ENCODE data around the gene CARS2.
A peak's percentile ranks its signal among the peaks of the same experiment; 100 is the strongest.

The CARS2 gene

GRCh38 chr13:110628477-110628793 is 77.5 kb downstream of the CARS2 start:
- FAIRE-seq (no peak), DNase-seq (ENCODE audit: insufficient read length, low spot score) (no peak)
- TF ChIP-seq TAF1 (IDR thresholded peaks at IDR 0.05; ENCODE audit: low read depth, low read length) = no peak
- no peak for TF ChIP-seq POU2F2 (IDR thresholded peaks at IDR 0.05; ENCODE audit: low read depth, low read length)
- TF ChIP-seq PAX5 (IDR thresholded peaks at IDR 0.05; ENCODE audit: insufficient read depth, low read length, severe bottlenecking) = no peak

- TF ChIP-seq POLR2A (IDR thresholded peaks at IDR 0.05; ENCODE audit: low read depth, low read length) (no peak), POLR2AphosphoS5 (IDR thresholded peaks at IDR 0.05; ENCODE audit: low read depth, low read length) (no peak), PAX5 (IDR thresholded peaks at IDR 0.05; ENCODE audit: insufficient read depth, low read length, severe bottlenecking) (no peak), POU2F2 (IDR thresholded peaks at IDR 0.05; ENCODE audit: low read depth, low read length) (no peak), TAF1 (IDR thresholded peaks at IDR 0.05; ENCODE audit: low read depth, low read length) (no peak), SPI1 (IDR thresholded peaks at IDR 0.05; ENCODE audit: low read depth, low read length) (no peak)
- FAIRE-seq = no peak
- no peak for DNase-seq (ENCODE audit: insufficient read length, low spot score)
Measured at GRCh38 chr13:110627761-110628476, 78.0 kb downstream of the CARS2 start.

GRCh38 chr13:110627351-110627750 is 78.6 kb downstream of the CARS2 start:
- FAIRE-seq (no peak), DNase-seq (ENCODE audit: insufficient read length, low spot score) (no peak)

GRCh38 chr13:110626521-110626920 is 79.4 kb downstream of the CARS2 start:
- DNase-seq (ENCODE audit: insufficient read length, low spot score) (no peak), FAIRE-seq (no peak)
- TF ChIP-seq POLR2A (IDR thresholded peaks at IDR 0.05; ENCODE audit: low read depth, low read length) (no peak), POLR2AphosphoS5 (IDR thresholded peaks at IDR 0.05; ENCODE audit: low read depth, low read length) (no peak), POU2F2 (IDR thresholded peaks at IDR 0.05; ENCODE audit: low read depth, low read length) (no peak), TAF1 (IDR thresholded peaks at IDR 0.05; ENCODE audit: low read depth, low read length) (no peak), SPI1 (IDR thresholded peaks at IDR 0.05; ENCODE audit: low read depth, low read length) (no peak), PAX5 (IDR thresholded peaks at IDR 0.05; ENCODE audit: insufficient read depth, low read length, severe bottlenecking) (no peak)

More at GRCh38 chr13:110627351-110627750, 78.6 kb downstream of the CARS2 start:
- TF ChIP-seq POU2F2 (IDR thresholded peaks at IDR 0.05; ENCODE audit: low read depth, low read length) = no peak
- no peak for TF ChIP-seq TAF1 (IDR thresholded peaks at IDR 0.05; ENCODE audit: low read depth, low read length)
- no peak for TF ChIP-seq POLR2A (IDR thresholded peaks at IDR 0.05; ENCODE audit: low read depth, low read length)
- no peak for TF ChIP-seq SPI1 (IDR thresholded peaks at IDR 0.05; ENCODE audit: low read depth, low read length)
- TF ChIP-seq POLR2AphosphoS5 (IDR thresholded peaks at IDR 0.05; ENCODE audit: low read depth, low read length) = no peak

- no peak for TF ChIP-seq POU2F2 (IDR thresholded peaks at IDR 0.05; ENCODE audit: low read depth, low read length)
- TF ChIP-seq SPI1 (IDR thresholded peaks at IDR 0.05; ENCODE audit: low read depth, low read length) = no peak
- TF ChIP-seq PAX5 (IDR thresholded peaks at IDR 0.05; ENCODE audit: insufficient read depth, low read length, severe bottlenecking) = no peak
- TF ChIP-seq POLR2A (IDR thresholded peaks at IDR 0.05; ENCODE audit: low read depth, low read length) = no peak
- TF ChIP-seq TAF1 (IDR thresholded peaks at IDR 0.05; ENCODE audit: low read depth, low read length) = no peak
- TF ChIP-seq POLR2AphosphoS5 (IDR thresholded peaks at IDR 0.05; ENCODE audit: low read depth, low read length) = no peak
- FAIRE-seq = no peak
- no peak for DNase-seq (ENCODE audit: insufficient read length, low spot score)
Measured at GRCh38 chr13:110625771-110626321, 80.1 kb downstream of the CARS2 start.

GRCh38 chr13:110624766-110625756 is 80.9 kb downstream of the CARS2 start:
- FAIRE-seq (no peak), DNase-seq (ENCODE audit: insufficient read length, low spot score) (no peak)
- TF ChIP-seq POLR2AphosphoS5 (IDR thresholded peaks at IDR 0.05; ENCODE audit: low read depth, low read length) (no peak), TAF1 (IDR thresholded peaks at IDR 0.05; ENCODE audit: low read depth, low read length) (no peak), SPI1 (IDR thresholded peaks at IDR 0.05; ENCODE audit: low read depth, low read length) (no peak), POLR2A (IDR thresholded peaks at IDR 0.05; ENCODE audit: low read depth, low read length) (no peak), POU2F2 (IDR thresholded peaks at IDR 0.05; ENCODE audit: low read depth, low read length) (no peak), PAX5 (IDR thresholded peaks at IDR 0.05; ENCODE audit: insufficient read depth, low read length, severe bottlenecking) (no peak)

GRCh38 chr13:110620596-110620995 is 85.3 kb downstream of the CARS2 start:
- DNase-seq (ENCODE audit: insufficient read length, low spot score) = no peak
- no peak for TF ChIP-seq PAX5 (IDR thresholded peaks at IDR 0.05; ENCODE audit: insufficient read depth, low read length, severe bottlenecking)
- no peak for TF ChIP-seq TAF1 (IDR thresholded peaks at IDR 0.05; ENCODE audit: low read depth, low read length)
- TF ChIP-seq POLR2A (IDR thresholded peaks at IDR 0.05; ENCODE audit: low read depth, low read length) = no peak
- TF ChIP-seq POLR2AphosphoS5 (IDR thresholded peaks at IDR 0.05; ENCODE audit: low read depth, low read length) = no peak
- no peak for TF ChIP-seq POU2F2 (IDR thresholded peaks at IDR 0.05; ENCODE audit: low read depth, low read length)
- no peak for TF ChIP-seq SPI1 (IDR thresholded peaks at IDR 0.05; ENCODE audit: low read depth, low read length)
- FAIRE-seq = no peak

- TF ChIP-seq POLR2A (IDR thresholded peaks at IDR 0.05; ENCODE audit: low read depth, low read length) = no peak
- no peak for TF ChIP-seq POLR2AphosphoS5 (IDR thresholded peaks at IDR 0.05; ENCODE audit: low read depth, low read length)
- no peak for TF ChIP-seq TAF1 (IDR thresholded peaks at IDR 0.05; ENCODE audit: low read depth, low read length)
- TF ChIP-seq SPI1 (IDR thresholded peaks at IDR 0.05; ENCODE audit: low read depth, low read length) = no peak
- no peak for TF ChIP-seq POU2F2 (IDR thresholded peaks at IDR 0.05; ENCODE audit: low read depth, low read length)
- no peak for TF ChIP-seq PAX5 (IDR thresholded peaks at IDR 0.05; ENCODE audit: insufficient read depth, low read length, severe bottlenecking)
- FAIRE-seq (no peak), DNase-seq (ENCODE audit: insufficient read length, low spot score) (no peak)
Measured at GRCh38 chr13:110618780-110619179, 87.1 kb downstream of the CARS2 start.

- peak; percentile 28 for FAIRE-seq
- DNase-seq (ENCODE audit: insufficient read length, low spot score) = no peak
- TF ChIP-seq POU2F2 (IDR thresholded peaks at IDR 0.05; ENCODE audit: low read depth, low read length) = no peak
- TF ChIP-seq PAX5 (IDR thresholded peaks at IDR 0.05; ENCODE audit: insufficient read depth, low read length, severe bottlenecking) = no peak
- TF ChIP-seq SPI1 (IDR thresholded peaks at IDR 0.05; ENCODE audit: low read depth, low read length) = no peak
- no peak for TF ChIP-seq POLR2A (IDR thresholded peaks at IDR 0.05; ENCODE audit: low read depth, low read length)
- no peak for TF ChIP-seq POLR2AphosphoS5 (IDR thresholded peaks at IDR 0.05; ENCODE audit: low read depth, low read length)
- no peak for TF ChIP-seq TAF1 (IDR thresholded peaks at IDR 0.05; ENCODE audit: low read depth, low read length)
Measured at GRCh38 chr13:110618167-110618566, 87.7 kb downstream of the CARS2 start.

Measured in GM12891 (cell line).